Testis (tissue), 2 donors: Measurements from ENCODE around the gene SLC5A10.

ENCODE experiments used
- POLR2A ChIP-seq: fragments of 450-650 bp; IDR thresholded peaks from one replicate; pipeline ENCODE4 v1.6.1; 2017; ENCODE audit warnings: antibody characterized with exemption, mild to moderate bottlenecking, moderate library complexity
- TF ChIP-seq, protein P1 (sequence below), 3 experiments: fragments of 450-650 bp in 2 of 3; fragments of 200-600 bp in 1 of 3; sonication (generic) in 1 of 3; IDR thresholded peaks; one replicate each; pipeline ENCODE4 v1.5.1; 2016 to 2019; ENCODE audit warnings: antibody characterized with exemption in 3 of 3, mild to moderate bottlenecking in 2 of 3, moderate library complexity in 1 of 3

DNA sequence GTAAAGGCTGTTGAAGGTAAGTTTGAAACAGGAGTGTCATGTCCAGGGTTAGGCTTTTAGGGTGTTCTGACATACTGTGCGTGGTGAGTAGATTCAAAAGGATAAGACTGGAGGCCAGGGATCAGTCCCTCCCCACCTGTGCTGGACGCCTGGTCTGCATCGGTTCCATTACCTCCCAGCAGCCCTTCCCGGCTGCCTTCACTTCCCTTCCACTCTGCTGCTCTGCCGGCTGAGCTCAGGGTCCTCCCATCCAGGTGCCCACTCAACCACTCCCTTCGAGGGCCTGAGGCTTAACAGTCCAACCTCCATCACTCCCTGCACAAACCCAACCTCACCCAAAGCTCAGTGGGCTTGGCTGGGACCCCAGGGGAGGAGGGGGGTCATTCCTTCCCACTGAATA, 4.1 kb upstream of the SLC5A10 start:
- TF ChIP-seq POLR2A = no peak
- TF ChIP-seq, protein P1, sequence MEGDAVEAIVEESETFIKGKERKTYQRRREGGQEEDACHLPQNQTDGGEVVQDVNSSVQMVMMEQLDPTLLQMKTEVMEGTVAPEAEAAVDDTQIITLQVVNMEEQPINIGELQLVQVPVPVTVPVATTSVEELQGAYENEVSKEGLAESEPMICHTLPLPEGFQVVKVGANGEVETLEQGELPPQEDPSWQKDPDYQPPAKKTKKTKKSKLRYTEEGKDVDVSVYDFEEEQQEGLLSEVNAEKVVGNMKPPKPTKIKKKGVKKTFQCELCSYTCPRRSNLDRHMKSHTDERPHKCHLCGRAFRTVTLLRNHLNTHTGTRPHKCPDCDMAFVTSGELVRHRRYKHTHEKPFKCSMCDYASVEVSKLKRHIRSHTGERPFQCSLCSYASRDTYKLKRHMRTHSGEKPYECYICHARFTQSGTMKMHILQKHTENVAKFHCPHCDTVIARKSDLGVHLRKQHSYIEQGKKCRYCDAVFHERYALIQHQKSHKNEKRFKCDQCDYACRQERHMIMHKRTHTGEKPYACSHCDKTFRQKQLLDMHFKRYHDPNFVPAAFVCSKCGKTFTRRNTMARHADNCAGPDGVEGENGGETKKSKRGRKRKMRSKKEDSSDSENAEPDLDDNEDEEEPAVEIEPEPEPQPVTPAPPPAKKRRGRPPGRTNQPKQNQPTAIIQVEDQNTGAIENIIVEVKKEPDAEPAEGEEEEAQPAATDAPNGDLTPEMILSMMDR (IDR thresholded peaks at IDR 0.05) = no peak
